ENCODE data around the gene ITPKA.
"Not testable (repeated sequence)": the region's sequence is repeated elsewhere in the genome, so short reads cannot be mapped to it uniquely, and the experiment has no call there.

The ITPKA gene

DNA sequence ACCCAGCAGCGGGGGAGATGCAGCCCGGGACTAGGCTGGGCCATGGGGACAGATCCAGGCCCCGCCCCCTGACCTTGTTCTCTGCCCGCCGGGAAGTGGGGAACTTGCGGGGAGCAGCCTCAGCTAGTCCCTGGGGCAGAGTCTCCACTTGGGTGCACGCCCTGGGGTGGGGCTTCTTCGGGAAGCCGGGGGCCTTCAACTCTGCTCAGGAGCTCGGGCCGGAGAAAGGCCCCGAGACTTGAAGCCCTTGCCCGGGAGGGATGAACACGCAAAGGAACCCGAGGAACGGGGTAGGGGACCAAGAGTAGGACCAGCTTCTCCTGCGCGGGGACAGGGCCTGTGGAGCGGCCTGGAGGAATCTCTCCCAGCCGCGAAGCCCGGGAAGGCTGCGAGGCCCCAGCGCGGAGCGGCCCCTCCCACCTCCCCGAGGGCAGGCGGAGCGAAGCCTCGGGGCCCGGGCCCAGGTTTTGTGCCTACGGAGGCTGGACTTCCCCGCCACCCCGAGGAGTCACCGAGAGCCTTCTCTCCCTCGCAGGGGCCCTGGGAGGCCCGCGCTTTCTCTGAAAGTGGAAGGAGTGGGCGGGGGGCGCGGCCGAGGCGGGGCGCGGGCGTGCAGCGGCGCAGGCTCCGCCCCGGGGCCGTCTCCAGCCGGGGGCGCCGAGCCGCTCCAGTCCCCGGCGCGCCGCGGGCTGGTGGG is at the start of gene ITPKA:
ITPKA (plus strand) TSS at position 670 of the 697 bp plus-strand sequence. CDS start 54 bp downstream, outside the sequence.
- Histone ChIP-seq H3K9me3 (ENCODE audit: control insufficient read depth, insufficient read depth, low read length) (no peaks in the 10 kb centered on the region), H3K36me3 (ENCODE audit: insufficient read depth, low read length) (no peaks in the 10 kb centered on the region), H3K4me1 (ENCODE audit: insufficient read depth, low read length) (no peaks in the 10 kb centered on the region; the same call in 1 of the 2 replicates), H3K9ac (ENCODE audit: low read depth, low read length) (peak within 1 kb of the TSS; percentile 56)

DNA sequence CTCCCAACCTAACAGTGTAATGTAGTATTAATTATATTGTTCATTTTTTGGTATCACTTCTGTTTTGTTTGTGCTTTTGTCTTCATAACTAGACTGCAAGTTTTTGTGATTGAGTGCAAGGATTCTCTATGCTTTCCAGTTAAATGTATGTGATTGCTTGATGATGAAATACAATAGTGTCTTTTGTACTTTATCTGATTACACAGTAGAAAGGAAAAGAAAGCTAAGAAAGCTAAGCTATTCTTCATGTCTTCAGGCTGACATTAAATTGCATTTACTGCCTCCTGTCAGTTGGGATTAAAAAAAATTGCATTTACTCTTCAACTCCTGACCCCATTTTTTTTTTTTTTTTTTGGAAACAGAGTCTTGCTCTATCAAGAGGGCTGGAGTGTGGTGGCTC is 48.3 kb upstream of the ITPKA start:
- Histone ChIP-seq H3K9ac (ENCODE audit: low read depth, low read length) (no peak overlapping the region), H3K9me3 (ENCODE audit: control insufficient read depth, insufficient read depth, low read length) (no peaks in the 10 kb centered on the region), H3K4me1 (ENCODE audit: insufficient read depth, low read length) (no peaks in the 10 kb centered on the region), H3K36me3 (ENCODE audit: insufficient read depth, low read length) (peaks cover 4% of the 10 kb centered on the region; the same call in 1 of the 2 replicates)

DNA sequence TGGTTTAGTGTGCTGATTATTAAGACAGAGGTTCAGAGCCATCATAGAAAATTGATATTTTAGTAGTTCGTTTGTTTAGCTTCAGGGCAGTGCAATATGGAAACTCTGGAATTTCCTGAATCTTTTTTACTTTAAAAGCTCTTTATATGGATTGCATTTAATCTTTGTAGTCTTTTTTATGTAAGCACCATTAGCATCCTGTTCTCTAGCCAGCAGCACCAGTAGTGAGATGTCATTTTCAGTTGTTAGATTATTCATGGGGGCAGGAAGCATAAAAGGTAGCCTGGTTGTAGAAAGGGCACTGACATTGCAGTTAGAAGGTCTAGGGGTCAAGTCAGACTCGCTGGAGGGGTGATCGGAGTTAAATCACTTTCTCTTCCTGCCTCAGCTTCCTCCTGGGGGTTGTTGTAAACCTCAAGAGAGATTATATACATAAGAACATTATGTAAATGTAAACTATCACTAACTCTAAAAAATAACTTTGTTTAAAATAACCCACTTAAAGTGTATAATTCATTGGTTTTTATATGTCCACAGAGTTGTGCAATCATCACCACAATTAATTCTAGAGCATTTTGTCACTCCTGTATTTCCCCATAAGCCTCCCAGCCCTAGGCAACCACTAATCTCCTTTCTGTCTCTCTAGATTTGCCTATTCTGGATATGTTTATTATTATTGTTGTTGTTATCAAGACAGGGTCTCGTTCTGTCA is 31.4 kb upstream of the ITPKA start:
- no peaks in the 10 kb centered on the region for H3K4me1 ChIP-seq (ENCODE audit: insufficient read depth, low read length)

DNA sequence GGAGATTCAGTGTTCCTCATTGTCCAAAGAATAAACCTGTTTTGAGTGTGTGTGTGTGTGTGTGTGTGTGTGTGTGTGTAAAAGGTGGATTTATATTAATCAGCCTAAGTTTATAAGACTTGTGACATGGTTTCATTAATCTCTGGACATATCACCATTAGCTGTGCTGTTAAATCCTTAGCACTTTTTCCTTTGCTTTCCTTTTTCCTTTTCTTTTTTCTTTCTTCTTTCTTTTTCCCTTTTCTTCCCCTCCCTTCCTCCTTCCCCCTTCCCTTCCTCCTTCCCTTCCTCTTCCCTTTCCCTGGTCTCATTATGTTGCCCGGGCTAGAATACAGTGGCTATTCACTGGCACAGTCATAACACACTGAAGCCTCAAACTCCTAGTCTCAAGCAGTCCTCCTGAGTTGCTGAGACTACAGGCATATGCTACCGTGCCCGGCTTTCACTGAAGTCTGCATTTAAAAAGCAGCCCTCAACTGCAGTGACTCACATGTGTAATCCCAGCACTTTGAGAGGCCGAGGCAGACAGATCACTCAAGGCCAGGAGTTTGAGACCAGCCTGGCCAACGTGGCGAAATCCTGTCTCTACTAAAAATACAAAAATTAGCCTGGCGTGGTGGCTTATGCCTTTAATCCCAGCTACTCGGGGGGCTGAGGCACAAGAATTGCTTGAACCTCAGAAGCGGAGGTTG is 28.6 kb upstream of the ITPKA start:
- Histone ChIP-seq H3K9ac (ENCODE audit: low read depth, low read length) (no peak overlapping the region), H3K9me3 (ENCODE audit: control insufficient read depth, insufficient read depth, low read length) (no peaks in the 10 kb centered on the region), H3K4me1 (ENCODE audit: insufficient read depth, low read length) (no peaks in the 10 kb centered on the region), H3K36me3 (ENCODE audit: insufficient read depth, low read length) (peaks cover 9% of the 10 kb centered on the region)

More for the DNA sequence above, 31.4 kb upstream of the ITPKA start:
- H3K9me3 ChIP-seq (ENCODE audit: control insufficient read depth, insufficient read depth, low read length), result no peaks in the 10 kb centered on the region
- H3K9ac ChIP-seq (ENCODE audit: low read depth, low read length), result no peak overlapping the region
- H3K36me3 ChIP-seq (ENCODE audit: insufficient read depth, low read length), result peaks cover 12% of the 10 kb centered on the region

DNA sequence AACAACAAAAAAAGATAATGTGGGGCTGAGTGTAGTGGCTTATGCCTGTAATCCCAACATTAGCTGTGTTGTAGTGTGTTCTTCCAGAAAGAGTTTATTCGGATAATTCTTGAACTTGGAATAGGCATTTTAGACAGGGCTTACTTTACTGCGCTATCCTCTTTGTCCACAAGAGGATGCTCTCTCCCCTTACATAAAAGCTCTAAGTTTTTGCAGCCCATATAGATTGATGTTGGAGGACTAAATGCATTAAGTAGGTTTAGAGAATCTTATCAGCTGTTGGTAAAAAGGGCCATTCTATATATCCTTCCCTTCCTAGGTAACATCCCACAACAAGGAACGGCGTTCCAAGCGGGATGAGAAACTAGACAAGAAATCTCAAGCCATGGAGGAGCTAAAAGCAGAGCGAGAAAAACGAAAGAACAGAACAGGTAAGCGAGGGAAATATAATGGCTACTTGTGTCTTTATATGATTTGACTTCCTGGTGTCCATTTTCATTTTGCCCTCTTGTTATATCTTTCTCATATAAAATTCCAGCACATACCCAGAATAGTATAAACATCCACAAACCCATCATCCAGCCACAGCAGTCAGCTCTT is 27.8 kb upstream of the ITPKA start:
- H3K36me3 ChIP-seq (ENCODE audit: insufficient read depth, low read length), result peaks cover 13% of the 10 kb centered on the region
- H3K4me1 ChIP-seq (ENCODE audit: insufficient read depth, low read length), result no peaks in the 10 kb centered on the region
- H3K9me3 ChIP-seq (ENCODE audit: control insufficient read depth, insufficient read depth, low read length), result no peaks in the 10 kb centered on the region
- H3K9ac ChIP-seq (ENCODE audit: low read depth, low read length), result no peak overlapping the region

DNA sequence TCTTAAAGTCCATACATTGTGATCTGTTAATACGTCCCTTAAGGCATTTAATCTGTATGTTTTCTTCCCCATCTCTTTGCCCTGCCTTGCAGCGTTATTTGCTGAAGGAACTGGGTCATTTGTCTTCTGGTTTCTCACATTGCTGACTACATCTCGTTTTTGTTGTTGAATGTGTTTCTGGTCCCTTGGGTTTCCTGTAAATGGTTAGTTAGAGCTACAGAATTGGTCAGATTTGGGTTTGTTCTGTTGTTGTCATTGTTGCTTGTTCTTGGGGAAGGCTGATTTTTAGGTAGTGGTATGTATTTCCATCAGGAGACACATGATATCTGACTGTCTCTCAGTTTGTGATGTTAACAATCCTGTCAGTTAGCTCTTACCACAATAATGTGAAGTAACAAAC is 27.0 kb upstream of the ITPKA start:
- peaks cover 19% of the 10 kb centered on the region for H3K36me3 ChIP-seq (ENCODE audit: insufficient read depth, low read length)
- no peak overlapping the region for H3K9ac ChIP-seq (ENCODE audit: low read depth, low read length)
- no peaks in the 10 kb centered on the region for H3K9me3 ChIP-seq (ENCODE audit: control insufficient read depth, insufficient read depth, low read length)
- no peaks in the 10 kb centered on the region for H3K4me1 ChIP-seq (ENCODE audit: insufficient read depth, low read length)

DNA sequence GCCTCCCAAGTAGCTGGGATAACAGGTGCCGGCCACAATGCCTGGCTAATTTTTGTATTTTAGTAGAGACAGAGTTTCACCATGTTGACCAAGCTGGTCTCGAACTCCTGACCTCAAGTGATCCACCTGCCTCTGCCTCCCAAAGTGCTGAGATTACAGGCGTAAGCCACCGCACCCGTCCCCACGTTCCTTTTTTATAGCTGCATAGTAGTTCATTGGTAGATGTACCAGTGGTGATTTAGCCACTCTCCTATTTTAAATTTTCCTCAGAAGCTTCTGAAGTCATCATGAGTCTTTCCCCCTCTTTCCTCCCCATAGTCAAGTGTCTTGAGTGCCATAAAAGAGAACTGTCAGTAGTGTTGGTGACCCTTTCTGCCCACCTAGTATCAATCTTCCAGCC is 24.0 kb upstream of the ITPKA start:
- H3K9me3 ChIP-seq (ENCODE audit: control insufficient read depth, insufficient read depth, low read length); H3K9ac ChIP-seq (ENCODE audit: low read depth, low read length); H3K4me1 ChIP-seq (ENCODE audit: insufficient read depth, low read length): not testable (repeated sequence)
- H3K36me3 ChIP-seq (ENCODE audit: insufficient read depth, low read length), result peaks cover 19% of the 10 kb centered on the region

DNA sequence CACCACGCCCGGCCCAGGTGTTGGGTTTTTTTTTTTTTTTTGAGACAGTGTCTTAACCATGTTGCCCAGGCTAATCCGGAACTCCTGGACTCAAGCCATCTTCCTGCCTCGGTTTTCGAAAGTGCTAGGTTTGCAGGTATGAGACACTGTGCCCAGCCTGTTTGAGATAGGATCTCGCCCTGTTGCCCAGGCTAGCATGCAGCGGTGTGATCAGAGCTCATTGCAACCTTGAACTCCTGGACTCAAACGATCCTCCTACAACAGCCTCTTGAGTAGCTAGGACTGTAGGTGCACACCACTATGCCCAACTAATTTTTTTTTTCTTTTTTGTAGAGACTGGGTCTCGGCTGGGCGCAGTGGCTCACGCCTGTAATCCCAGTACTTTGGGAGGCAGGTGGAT is 20.3 kb upstream of the ITPKA start:
- peaks cover 31% of the 10 kb centered on the region for H3K36me3 ChIP-seq (ENCODE audit: insufficient read depth, low read length)
- no peaks in the 10 kb centered on the region for H3K9me3 ChIP-seq (ENCODE audit: control insufficient read depth, insufficient read depth, low read length)
- H3K9ac ChIP-seq (ENCODE audit: low read depth, low read length), result no peak overlapping the region
- H3K4me1 ChIP-seq (ENCODE audit: insufficient read depth, low read length), result no peaks in the 10 kb centered on the region

DNA sequence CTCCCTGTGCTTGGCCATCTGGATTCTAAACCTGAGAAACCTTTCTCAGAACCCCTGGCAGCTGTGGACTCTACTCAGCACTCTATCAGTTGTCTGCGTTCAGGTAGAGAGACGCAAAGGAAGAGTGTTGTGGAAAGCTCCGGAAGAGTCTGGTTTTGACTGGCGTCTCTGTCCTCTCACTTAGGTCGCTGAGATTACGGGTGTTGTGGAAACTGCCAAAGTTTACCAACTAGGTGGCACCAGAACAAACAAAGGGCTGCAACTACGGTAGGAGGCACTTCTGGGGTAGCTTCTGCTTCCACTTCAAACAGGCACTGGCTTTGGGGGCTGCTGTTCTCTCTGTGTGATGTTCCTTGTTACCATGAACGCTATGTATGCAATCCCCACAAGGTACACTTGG is 19.2 kb upstream of the ITPKA start:
- H3K9me3 ChIP-seq (ENCODE audit: control insufficient read depth, insufficient read depth, low read length), result no peaks in the 10 kb centered on the region

DNA sequence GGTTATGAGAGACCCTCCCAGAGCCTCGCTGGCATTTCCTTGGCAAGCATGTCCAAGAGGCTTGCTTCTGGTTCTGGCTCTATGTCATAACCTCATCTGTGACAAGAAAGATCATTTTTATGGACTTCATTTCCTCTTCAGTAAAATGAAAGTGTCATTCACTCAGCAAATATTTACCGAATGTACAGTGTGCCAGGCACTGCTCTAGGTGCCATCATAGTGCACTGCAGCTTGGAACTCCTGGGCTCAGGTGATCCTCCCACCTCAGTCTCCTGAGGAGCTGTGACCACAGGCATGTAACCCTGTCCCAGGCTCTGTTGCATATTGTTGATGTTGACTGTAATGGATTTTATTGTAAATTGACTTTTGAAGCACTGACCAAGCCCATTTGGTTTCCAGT is 18.7 kb upstream of the ITPKA start:
- Histone ChIP-seq H3K9me3 (ENCODE audit: control insufficient read depth, insufficient read depth, low read length) (no peaks in the 10 kb centered on the region), H3K9ac (ENCODE audit: low read depth, low read length) (no peak overlapping the region), H3K36me3 (ENCODE audit: insufficient read depth, low read length) (peaks cover 43% of the 10 kb centered on the region), H3K4me1 (ENCODE audit: insufficient read depth, low read length) (no peaks in the 10 kb centered on the region)

More for the DNA sequence above, 19.2 kb upstream of the ITPKA start:
- no peak overlapping the region for H3K9ac ChIP-seq (ENCODE audit: low read depth, low read length)
- peaks cover 39% of the 10 kb centered on the region for H3K36me3 ChIP-seq (ENCODE audit: insufficient read depth, low read length)
- no peaks in the 10 kb centered on the region for H3K4me1 ChIP-seq (ENCODE audit: insufficient read depth, low read length)

DNA sequence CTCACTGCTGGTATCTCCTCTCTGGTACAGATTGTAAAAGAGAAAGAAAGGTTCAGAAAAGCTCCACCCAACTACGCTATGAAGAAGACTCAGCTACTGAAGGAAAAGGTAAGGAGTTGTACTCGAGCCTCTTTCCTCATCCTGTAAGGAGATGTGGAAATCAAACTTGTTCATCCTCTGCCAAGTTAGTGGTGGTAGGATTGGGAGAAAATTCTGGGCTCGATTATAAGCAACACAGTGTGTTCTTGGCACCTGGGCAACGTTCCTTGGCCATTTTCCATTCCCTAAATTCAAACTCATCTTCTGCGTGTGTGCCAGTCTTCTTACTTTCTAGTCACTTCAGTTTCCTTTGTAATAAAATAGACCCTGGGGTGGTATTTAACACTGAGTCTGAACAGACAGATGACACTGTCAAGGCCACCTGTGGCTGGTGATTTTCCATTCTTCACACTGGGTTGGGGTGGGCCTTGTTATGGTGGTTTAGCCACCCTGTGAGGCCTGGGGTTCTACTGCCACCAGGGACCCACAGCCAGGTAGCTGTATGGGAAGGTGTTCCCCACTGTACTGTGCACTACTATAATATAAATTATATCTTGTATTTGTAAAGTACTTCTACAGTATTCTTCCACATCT is 17.1 kb upstream of the ITPKA start:
- Histone ChIP-seq H3K36me3 (ENCODE audit: insufficient read depth, low read length) (peaks cover 38% of the 10 kb centered on the region), H3K4me1 (ENCODE audit: insufficient read depth, low read length) (no peaks in the 10 kb centered on the region), H3K9ac (ENCODE audit: low read depth, low read length) (no peak overlapping the region), H3K9me3 (ENCODE audit: control insufficient read depth, insufficient read depth, low read length) (no peaks in the 10 kb centered on the region)

DNA sequence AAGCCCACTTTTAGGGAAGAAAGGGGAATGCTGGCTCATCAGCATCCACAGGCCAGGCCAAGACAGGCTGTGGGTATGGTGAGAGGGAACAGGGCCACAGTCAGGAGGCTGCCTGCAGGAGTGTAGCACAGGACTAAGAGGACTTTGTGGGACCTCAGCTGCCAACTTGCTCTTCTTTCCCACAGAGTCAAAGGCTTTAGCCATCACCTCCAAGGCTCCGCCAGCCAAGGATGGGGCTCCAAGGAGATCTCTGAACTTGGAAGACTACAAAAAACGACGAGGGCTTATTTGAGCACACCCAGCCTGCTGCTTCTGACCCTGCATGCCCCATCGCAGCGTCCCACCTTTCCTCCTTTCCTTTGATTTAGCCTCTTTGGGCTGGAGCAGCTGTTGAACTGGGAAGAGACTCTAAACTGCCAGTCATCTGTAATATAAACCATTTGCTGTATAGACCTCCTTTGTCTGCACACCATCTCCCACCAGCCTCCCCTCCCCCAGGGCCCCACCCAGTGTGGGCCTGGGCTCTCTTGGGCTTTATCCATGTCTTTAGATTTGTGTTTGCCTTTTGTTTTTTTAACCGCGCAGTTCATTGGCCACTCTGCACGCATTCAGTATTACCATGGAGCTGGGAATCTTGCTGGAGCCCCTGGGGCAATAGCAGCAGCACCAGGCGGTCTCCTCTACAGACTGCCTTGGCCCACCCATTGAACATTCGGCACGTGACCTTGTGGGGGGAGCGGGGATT is 13.1 kb upstream of the ITPKA start:
- H3K9ac ChIP-seq (ENCODE audit: low read depth, low read length), result no peak overlapping the region
- peaks cover 31% of the 10 kb centered on the region for H3K36me3 ChIP-seq (ENCODE audit: insufficient read depth, low read length)
- H3K4me1 ChIP-seq (ENCODE audit: insufficient read depth, low read length), result no peaks in the 10 kb centered on the region
- H3K9me3 ChIP-seq (ENCODE audit: control insufficient read depth, insufficient read depth, low read length), result no peaks in the 10 kb centered on the region

DNA sequence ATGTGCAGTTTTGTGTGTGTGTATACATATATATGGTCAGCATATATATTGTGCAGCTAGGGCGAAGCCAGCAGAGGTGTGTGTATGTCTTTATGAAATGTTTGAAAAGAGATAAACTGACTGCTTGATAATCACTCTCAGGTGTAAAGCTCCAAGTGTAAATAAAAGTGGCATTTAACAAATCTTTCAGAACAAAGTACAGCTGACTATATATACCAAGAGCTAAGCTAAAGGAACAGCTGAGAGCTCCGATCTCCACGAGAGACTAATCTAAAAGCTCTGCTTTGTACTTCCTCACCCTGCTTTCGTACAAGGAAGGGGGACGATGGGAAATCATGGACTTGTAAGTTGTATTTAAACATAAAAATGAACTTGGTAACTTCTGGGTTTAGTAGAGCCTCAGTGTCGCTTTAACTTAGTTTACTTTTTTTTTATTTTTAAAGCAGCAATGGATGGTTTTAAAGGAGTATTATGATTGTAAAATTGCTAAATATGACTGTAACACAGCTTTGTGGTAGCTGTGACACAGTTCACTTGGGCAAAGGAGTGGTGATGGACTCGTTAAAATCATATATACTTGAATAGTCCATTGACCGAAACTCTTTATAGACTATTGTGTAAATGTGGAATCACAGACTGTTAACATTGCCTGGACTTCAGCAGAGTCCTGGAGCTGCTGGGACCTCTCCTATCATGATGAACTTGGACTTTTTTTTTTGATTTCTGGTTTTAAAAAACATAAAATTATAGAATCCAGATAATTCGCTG is 11.4 kb upstream of the ITPKA start:
- H3K4me1 ChIP-seq (ENCODE audit: insufficient read depth, low read length), result no peaks in the 10 kb centered on the region
- H3K36me3 ChIP-seq (ENCODE audit: insufficient read depth, low read length), result peaks cover 20% of the 10 kb centered on the region
- H3K9me3 ChIP-seq (ENCODE audit: control insufficient read depth, insufficient read depth, low read length), result no peaks in the 10 kb centered on the region
- no peak overlapping the region for H3K9ac ChIP-seq (ENCODE audit: low read depth, low read length)

Data from ES-I3 (cell line).